Renal cortex interstitium (tissue), 11 donors: ENCODE data around the gene TINAGL1. TPM values are rescaled to one million over a fixed set of nuclear protein-coding genes. Genes with fewer than 3 reads are reported as not detected.
A peak's percentile ranks its signal among the peaks of the same experiment; 100 is the strongest.
"Not testable (repeated sequence)": the region's sequence is repeated elsewhere in the genome, so short reads cannot be mapped to it uniquely, and the experiment has no call there.

Experiments used
- DNase-seq, 11 donors: peaks; one replicate each; pipeline ENCODE4 v3.0.0-alpha.2; 2013; ENCODE audit warnings: low read depth in 9 of 11, low spot score in 4 of 11; ENCODE audit errors: extremely low read depth in 1 of 11
- polyA plus RNA-seq, 3 donors: library from polyadenylated mRNA; unstranded; fragments of 120-200 nt; gene quantifications; one replicate each; pipeline ENCODE4 v1.2.1, GENCODE V29; 2013; ENCODE audit not compliant: insufficient read length in 3 of 3

Gene TINAGL1
- polyA plus RNA-seq, 3 donors = 34.9 to 54.1 (median 40.9) TPM

- peak in 4 of 11 donors; percentile 43 to 59 (median 52) for DNase-seq
Measured at GRCh38 chr1:31579374-31579773, 3.1 kb downstream of the TINAGL1 start.

- DNase-seq = no peak
Measured at GRCh38 chr1:31580513-31580870, 4.2 kb downstream of the TINAGL1 start.

GRCh38 chr1:31580891-31581603 lies 4.7 kb downstream of the TINAGL1 start:
- DNase-seq = no peak

GRCh38 chr1:31581821-31582810 lies 5.8 kb downstream of the TINAGL1 start:
- DNase-seq = no peak

- no peak for DNase-seq
Measured at GRCh38 chr1:31583082-31583994, 7.0 kb downstream of the TINAGL1 start.

GRCh38 chr1:31583995-31584868 lies 7.9 kb downstream of the TINAGL1 start:
- DNase-seq = peak in 6 of 11 donors; percentile 75 to 87 (median 78)

- DNase-seq = no peak
Measured at GRCh38 chr1:31584869-31585735, 8.8 kb downstream of the TINAGL1 start.

- DNase-seq = no peak
Measured at GRCh38 chr1:31585736-31586365, 9.5 kb downstream of the TINAGL1 start.

- no peak for DNase-seq
Measured at GRCh38 chr1:31586376-31587327, 10.3 kb downstream of the TINAGL1 start.

- not testable (repeated sequence) for DNase-seq
Measured at GRCh38 chr1:31587328-31587699, 11.0 kb downstream of the TINAGL1 start.

GRCh38 chr1:31587720-31588423 lies 11.6 kb downstream of the TINAGL1 start:
- DNase-seq = peak in 1 of 11 donors; percentile 45

- no peak for DNase-seq
Measured at GRCh38 chr1:31588751-31589515, 12.6 kb downstream of the TINAGL1 start.

GRCh38 chr1:31591425-31592093 lies 15.2 kb downstream of the TINAGL1 start:
- no peak for DNase-seq

- DNase-seq = no peak
Measured at GRCh38 chr1:31592132-31592531, 15.8 kb downstream of the TINAGL1 start.
